GM12878 (cell line): ENCODE measurements around the gene HSPA12A.

Experiments
- DPF2 ChIP-seq: fragments of 450-650 bp; IDR thresholded peaks from 2 replicates; pipeline ENCODE4 v1.6.1; 2017; ENCODE audit warnings: mild to moderate bottlenecking
- HCFC1 ChIP-seq: fragments of 150-350 bp; IDR thresholded peaks from 2 replicates; pipeline ENCODE4 v1.6.1; 2014; ENCODE audit warnings: low read length
- JUND ChIP-seq: IDR thresholded peaks from 2 replicates; pipeline ENCODE4 v1.6.1; 2012; ENCODE audit warnings: low read depth, mild to moderate bottlenecking, low read length, improper control_type of control experiment, moderate library complexity
- KDM1A ChIP-seq: fragments of 200-600 bp; sonication (generic); IDR thresholded peaks from 2 replicates; pipeline ENCODE4 v1.6.1; 2016; ENCODE audit warnings: borderline replicate concordance
- RCOR1 ChIP-seq: conservative IDR thresholded peaks from 2 replicates; pipeline ENCODE4 v1.6.1; 2012; ENCODE audit warnings: low read depth, low read length, improper control_type of control experiment
- TF ChIP-seq, protein P1 (sequence below): fragments of 450-650 bp; formaldehyde crosslinking; IDR thresholded peaks from 2 replicates; pipeline ENCODE4 v1.4.0; 2022; ENCODE audit warnings: mild to moderate bottlenecking, moderate library complexity
- TF ChIP-seq, protein P2 (sequence below), 3 experiments: IDR thresholded peaks in 2 of 3; conservative IDR thresholded peaks in 1 of 3; 2 replicates each; pipeline ENCODE4 v1.5.1; 2011; ENCODE audit warnings: low read depth in 3 of 3, low read length in 3 of 3, mild to moderate bottlenecking in 3 of 3, control low read depth in 2 of 3, moderate library complexity in 2 of 3, inconsistent platforms in 1 of 3, mixed read lengths in 1 of 3; ENCODE audit not compliant: control insufficient read depth in 2 of 3, insufficient read depth in 1 of 3; ENCODE audit errors: extremely low read depth in 1 of 3

DNA sequence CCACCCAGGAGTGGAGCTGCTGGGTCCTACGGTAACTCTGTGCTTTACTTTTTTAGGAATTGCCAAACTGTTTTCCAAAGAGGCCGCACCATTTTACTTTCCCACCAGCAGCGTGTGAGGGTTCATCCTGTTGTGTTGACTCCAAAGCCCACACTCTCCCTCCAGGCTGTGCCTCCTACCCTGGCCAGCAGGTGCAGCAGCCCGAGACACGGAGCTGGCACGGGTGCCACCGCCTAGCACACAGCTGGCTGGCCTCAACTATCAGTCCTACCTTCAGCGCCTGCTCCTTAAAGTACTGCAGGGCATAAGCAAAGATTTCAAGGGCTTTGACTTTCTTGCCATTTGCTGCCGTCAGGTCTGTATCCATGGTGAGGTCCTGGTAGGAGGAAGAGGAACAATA lies 44.0 kb downstream of the HSPA12A start:
- TF ChIP-seq KDM1A (no peak), DPF2 (no peak), RCOR1 (no peak), JUND (no peak), HCFC1 (no peak)
- TF ChIP-seq, protein P1, sequence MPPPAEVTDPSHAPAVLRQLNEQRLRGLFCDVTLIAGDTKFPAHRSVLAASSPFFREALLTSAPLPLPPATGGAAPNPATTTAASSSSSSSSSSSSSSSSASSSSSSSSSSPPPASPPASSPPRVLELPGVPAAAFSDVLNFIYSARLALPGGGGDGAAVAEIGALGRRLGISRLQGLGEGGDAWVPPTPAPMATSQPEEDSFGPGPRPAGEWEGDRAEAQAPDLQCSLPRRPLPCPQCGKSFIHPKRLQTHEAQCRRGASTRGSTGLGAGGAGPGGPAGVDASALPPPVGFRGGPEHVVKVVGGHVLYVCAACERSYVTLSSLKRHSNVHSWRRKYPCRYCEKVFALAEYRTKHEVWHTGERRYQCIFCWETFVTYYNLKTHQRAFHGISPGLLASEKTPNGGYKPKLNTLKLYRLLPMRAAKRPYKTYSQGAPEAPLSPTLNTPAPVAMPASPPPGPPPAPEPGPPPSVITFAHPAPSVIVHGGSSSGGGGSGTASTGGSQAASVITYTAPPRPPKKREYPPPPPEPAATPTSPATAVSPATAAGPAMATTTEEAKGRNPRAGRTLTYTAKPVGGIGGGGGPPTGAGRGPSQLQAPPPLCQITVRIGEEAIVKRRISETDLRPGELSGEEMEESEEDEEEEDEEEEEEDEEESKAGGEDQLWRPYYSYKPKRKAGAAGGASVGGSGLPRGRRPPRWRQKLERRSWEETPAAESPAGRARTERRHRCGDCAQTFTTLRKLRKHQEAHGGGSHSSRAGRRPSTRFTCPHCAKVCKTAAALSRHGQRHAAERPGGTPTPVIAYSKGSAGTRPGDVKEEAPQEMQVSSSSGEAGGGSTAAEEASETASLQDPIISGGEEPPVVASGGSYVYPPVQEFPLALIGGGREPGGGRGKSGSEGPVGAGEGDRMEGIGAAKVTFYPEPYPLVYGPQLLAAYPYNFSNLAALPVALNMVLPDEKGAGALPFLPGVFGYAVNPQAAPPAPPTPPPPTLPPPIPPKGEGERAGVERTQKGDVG (CRISPR knock-in tag) = no peak
- TF ChIP-seq, protein P2, sequence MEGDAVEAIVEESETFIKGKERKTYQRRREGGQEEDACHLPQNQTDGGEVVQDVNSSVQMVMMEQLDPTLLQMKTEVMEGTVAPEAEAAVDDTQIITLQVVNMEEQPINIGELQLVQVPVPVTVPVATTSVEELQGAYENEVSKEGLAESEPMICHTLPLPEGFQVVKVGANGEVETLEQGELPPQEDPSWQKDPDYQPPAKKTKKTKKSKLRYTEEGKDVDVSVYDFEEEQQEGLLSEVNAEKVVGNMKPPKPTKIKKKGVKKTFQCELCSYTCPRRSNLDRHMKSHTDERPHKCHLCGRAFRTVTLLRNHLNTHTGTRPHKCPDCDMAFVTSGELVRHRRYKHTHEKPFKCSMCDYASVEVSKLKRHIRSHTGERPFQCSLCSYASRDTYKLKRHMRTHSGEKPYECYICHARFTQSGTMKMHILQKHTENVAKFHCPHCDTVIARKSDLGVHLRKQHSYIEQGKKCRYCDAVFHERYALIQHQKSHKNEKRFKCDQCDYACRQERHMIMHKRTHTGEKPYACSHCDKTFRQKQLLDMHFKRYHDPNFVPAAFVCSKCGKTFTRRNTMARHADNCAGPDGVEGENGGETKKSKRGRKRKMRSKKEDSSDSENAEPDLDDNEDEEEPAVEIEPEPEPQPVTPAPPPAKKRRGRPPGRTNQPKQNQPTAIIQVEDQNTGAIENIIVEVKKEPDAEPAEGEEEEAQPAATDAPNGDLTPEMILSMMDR (IDR thresholded peaks at IDR 0.05 in 2 of 3, conservative IDR thresholded peaks at IDR 0.05 in 1 of 3; ENCODE audit: control insufficient read depth in 2 of 3, extremely low read depth in 1 of 3, insufficient read depth in 1 of 3, low read depth in 3 of 3, low read length in 3 of 3) = no peak
